GM15510 (cell line): Measurements from ENCODE around the gene TBCC.

Experiments
- POLR2A ChIP-seq: IDR thresholded peaks from 3 replicates; pipeline ENCODE4 v1.6.1; 2011; ENCODE audit warnings: borderline replicate concordance; ENCODE audit not compliant: insufficient read length; ENCODE audit errors: extremely low read depth

The TBCC gene

GRCh38 chr6:42781546-42781795 is 35.6 kb upstream of the TBCC start:
- TF ChIP-seq POLR2A: no peak

GRCh38 chr6:42779521-42779920 is 33.6 kb upstream of the TBCC start:
- no peak for TF ChIP-seq POLR2A

- no peak for TF ChIP-seq POLR2A
Measured at GRCh38 chr6:42778122-42778521, 32.2 kb upstream of the TBCC start.

GRCh38 chr6:42777126-42777822 is 31.4 kb upstream of the TBCC start:
- no peak for TF ChIP-seq POLR2A

- TF ChIP-seq POLR2A: peak; percentile 23
Measured at GRCh38 chr6:42774821-42775487, 29.1 kb upstream of the TBCC start.

- no peak for TF ChIP-seq POLR2A
Measured at GRCh38 chr6:42774201-42774600, 28.3 kb upstream of the TBCC start.

GRCh38 chr6:42771741-42772100 is 25.8 kb upstream of the TBCC start:
- no peak for TF ChIP-seq POLR2A

- no peak for TF ChIP-seq POLR2A
Measured at GRCh38 chr6:42769836-42770235, 23.9 kb upstream of the TBCC start.

- TF ChIP-seq POLR2A: no peak
Measured at GRCh38 chr6:42769051-42769450, 23.1 kb upstream of the TBCC start.

- TF ChIP-seq POLR2A: no peak
Measured at GRCh38 chr6:42766163-42766670, 20.3 kb upstream of the TBCC start.

- no peak for TF ChIP-seq POLR2A
Measured at GRCh38 chr6:42764911-42765648, 19.2 kb upstream of the TBCC start.

GRCh38 chr6:42762950-42763349 is 17.0 kb upstream of the TBCC start:
- no peak for TF ChIP-seq POLR2A

- TF ChIP-seq POLR2A: no peak
Measured at GRCh38 chr6:42762426-42762859, 16.5 kb upstream of the TBCC start.

GRCh38 chr6:42761287-42762067 is 15.6 kb upstream of the TBCC start:
- no peak for TF ChIP-seq POLR2A
